Gastroesophageal sphincter (tissue), 3 donors: ENCODE data around the gene KDM2B.

Source experiments
- CTCF ChIP-seq, 4 experiments: fragments of 200-600 bp in 2 of 4; fragments of 450-650 bp in 2 of 4; sonication (generic) in 1 of 4; IDR thresholded peaks; one replicate each; pipeline ENCODE4 v1.5.1; 2017 to 2019; ENCODE audit warnings: antibody characterized with exemption in 4 of 4, mild to moderate bottlenecking in 2 of 4, moderate library complexity in 2 of 4
- EP300 ChIP-seq: sonication (generic); formaldehyde crosslinking; IDR thresholded peaks from one replicate; pipeline ENCODE4 v1.6.1; 2017; ENCODE audit warnings: antibody characterized with exemption, mild to moderate bottlenecking
- POLR2A ChIP-seq, 2 donors: fragments of 450-650 bp; IDR thresholded peaks; one replicate each; pipeline ENCODE4 v1.6.1; 2017; ENCODE audit warnings: antibody characterized with exemption in 2 of 2, mild to moderate bottlenecking in 2 of 2, moderate library complexity in 1 of 2
- POLR2AphosphoS5 ChIP-seq: sonication (generic); formaldehyde crosslinking; IDR thresholded peaks from one replicate; pipeline ENCODE4 v1.6.1; 2017; ENCODE audit warnings: antibody characterized with exemption

- no peak for TF ChIP-seq CTCF (IDR thresholded peaks at IDR 0.05)
- TF ChIP-seq POLR2A (IDR thresholded peaks at IDR 0.05) = no peak
- TF ChIP-seq EP300 = no peak
- TF ChIP-seq POLR2AphosphoS5 = no peak
These were observed 3.9 kb downstream of the KDM2B start for GRCh38 chr12:121576851-121577391.
